ENCODE measurements around the gene PAAF1.

Gene PAAF1

DNA sequence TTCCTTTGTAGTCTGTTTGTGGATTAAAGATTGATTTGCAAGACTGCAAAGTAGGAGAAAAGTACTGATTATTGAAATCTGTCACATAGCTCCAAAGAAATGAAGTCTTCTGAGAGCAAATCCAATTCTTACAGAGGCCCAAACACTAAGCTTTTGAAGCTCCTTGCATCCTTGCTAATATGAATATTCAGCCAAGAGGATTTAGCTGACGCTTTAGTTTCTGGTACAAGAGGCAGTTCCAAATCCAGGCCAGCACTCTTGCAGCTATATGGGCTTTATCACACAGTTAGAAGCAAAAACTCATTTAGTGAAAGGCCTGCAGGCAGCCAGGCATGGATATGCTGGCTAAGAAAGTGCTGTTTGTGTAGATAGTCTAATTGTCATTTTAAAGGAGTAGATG, 12.7 kb downstream of the PAAF1 start:
- Histone ChIP-seq H3K4me1 (ENCODE audit: control insufficient read depth in 2 of 2, insufficient read depth in 1 of 2, low read depth in 1 of 2, low read length in 2 of 2) (no peaks in the 10 kb centered on the region), H3K23ac (ENCODE audit: low read depth, low read length, poor library complexity) (no peak overlapping the region), H4K8ac (ENCODE audit: low read depth, low read length) (no peak overlapping the region), H3K9me3 (replicated peaks in 1 of 2; ENCODE audit: control insufficient read depth in 2 of 2, insufficient read depth in 1 of 2, low read depth in 1 of 2, low read length in 2 of 2) (no peaks in the 10 kb centered on the region), H3K27me3 (ENCODE audit: control insufficient read depth in 3 of 3, insufficient read depth in 3 of 3, low read depth in 1 of 3, low read length in 3 of 3) (no peaks in the 10 kb centered on the region), H3K14ac (ENCODE audit: low read length) (no peak overlapping the region), H3K9ac (ENCODE audit: low read depth, low read length, poor library complexity) (no peak overlapping the region), H2AK5ac (ENCODE audit: low read depth, low read length) (no peak overlapping the region), H2BK15ac (ENCODE audit: low read length) (no peak overlapping the region), H3K4me2 (ENCODE audit: insufficient read depth, low read length, poor library complexity, severe bottlenecking) (no peak overlapping the region), H3K36me3 (replicated peaks in 1 of 2; ENCODE audit: control insufficient read depth in 2 of 2, insufficient read depth in 2 of 2, low read length in 2 of 2) (peaks cover 10 to 79% of the 10 kb centered on the region in 2 donors), H3K79me1 (ENCODE audit: low read depth, low read length) (no peaks in the 10 kb centered on the region), H3K27ac (replicated peaks; ENCODE audit: low read length) (no peak overlapping the region), H4K91ac (ENCODE audit: low read depth, low read length, poor library complexity) (no peak overlapping the region), H2BK120ac (ENCODE audit: low read depth, low read length) (no peak overlapping the region), H2AFZ (ENCODE audit: low read length) (no peak overlapping the region), H3K4ac (ENCODE audit: low read length) (no peak overlapping the region), H2BK5ac (ENCODE audit: low read length) (no peak overlapping the region), H2BK12ac (ENCODE audit: low read length) (no peak overlapping the region), H3K4me3 (ENCODE audit: low read length in 2 of 2) (no peak overlapping the region), H3K18ac (ENCODE audit: low read length) (no peak overlapping the region)
- WGBS, 2 donors (ENCODE audit: extremely low coverage in 2 of 2, insufficient read length in 2 of 2, insufficient replicate concordance in 1 of 2): no CpG with 5 or more reads among the region's 1 CpG
- DNase-seq (ENCODE audit: low spot score): no peak

DNA sequence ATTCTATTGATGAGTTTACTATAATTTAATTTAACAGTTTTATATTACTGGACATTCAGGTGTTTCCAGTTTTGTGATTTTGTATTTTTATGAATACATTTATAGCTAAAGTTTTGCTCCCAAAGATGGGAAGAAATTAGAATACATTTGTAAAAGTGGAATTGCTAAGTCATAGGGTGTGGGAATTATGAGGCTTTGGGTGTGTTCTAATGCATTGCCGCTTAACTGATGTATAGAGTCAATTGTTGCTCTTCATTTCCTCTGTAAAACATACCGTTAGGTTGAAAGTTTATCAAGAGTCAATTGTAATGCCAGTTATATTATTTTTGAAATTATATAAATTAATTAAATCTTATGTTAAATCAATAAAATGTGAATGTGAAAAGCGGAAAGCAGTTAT, 16.2 kb downstream of the PAAF1 start:
- Histone ChIP-seq H2BK120ac (ENCODE audit: low read depth, low read length) (no peak overlapping the region), H3K18ac (ENCODE audit: low read length) (no peak overlapping the region), H3K4ac (ENCODE audit: low read length) (no peak overlapping the region), H3K4me3 (ENCODE audit: low read length in 2 of 2) (no peak overlapping the region), H3K14ac (ENCODE audit: low read length) (no peak overlapping the region), H2BK15ac (ENCODE audit: low read length) (no peak overlapping the region), H3K9me3 (replicated peaks in 1 of 2; ENCODE audit: control insufficient read depth in 2 of 2, insufficient read depth in 1 of 2, low read depth in 1 of 2, low read length in 2 of 2) (no peaks in the 10 kb centered on the region), H2AK5ac (ENCODE audit: low read depth, low read length) (no peak overlapping the region), H4K8ac (ENCODE audit: low read depth, low read length) (no peak overlapping the region), H3K27ac (replicated peaks; ENCODE audit: low read length) (no peak overlapping the region), H3K36me3 (replicated peaks in 1 of 2; ENCODE audit: control insufficient read depth in 2 of 2, insufficient read depth in 2 of 2, low read length in 2 of 2) (peaks cover 14 to 72% of the 10 kb centered on the region in 2 donors), H3K23ac (ENCODE audit: low read depth, low read length, poor library complexity) (no peak overlapping the region), H3K9ac (ENCODE audit: low read depth, low read length, poor library complexity) (no peak overlapping the region), H4K91ac (ENCODE audit: low read depth, low read length, poor library complexity) (no peak overlapping the region), H2BK5ac (ENCODE audit: low read length) (no peak overlapping the region), H3K4me2 (ENCODE audit: insufficient read depth, low read length, poor library complexity, severe bottlenecking) (no peak overlapping the region), H2BK12ac (ENCODE audit: low read length) (no peak overlapping the region), H3K79me1 (ENCODE audit: low read depth, low read length) (no peaks in the 10 kb centered on the region), H3K4me1 (ENCODE audit: control insufficient read depth in 2 of 2, insufficient read depth in 1 of 2, low read depth in 1 of 2, low read length in 2 of 2) (no peaks in the 10 kb centered on the region), H2AFZ (ENCODE audit: low read length) (no peak overlapping the region), H3K27me3 (ENCODE audit: control insufficient read depth in 3 of 3, insufficient read depth in 3 of 3, low read depth in 1 of 3, low read length in 3 of 3) (no peaks in the 10 kb centered on the region)
- DNase-seq (ENCODE audit: low spot score): no peak
- no CpG with 5 or more reads among the region's 3 CpGs for WGBS, 2 donors (ENCODE audit: extremely low coverage in 2 of 2, insufficient read length in 2 of 2, insufficient replicate concordance in 1 of 2)

DNA sequence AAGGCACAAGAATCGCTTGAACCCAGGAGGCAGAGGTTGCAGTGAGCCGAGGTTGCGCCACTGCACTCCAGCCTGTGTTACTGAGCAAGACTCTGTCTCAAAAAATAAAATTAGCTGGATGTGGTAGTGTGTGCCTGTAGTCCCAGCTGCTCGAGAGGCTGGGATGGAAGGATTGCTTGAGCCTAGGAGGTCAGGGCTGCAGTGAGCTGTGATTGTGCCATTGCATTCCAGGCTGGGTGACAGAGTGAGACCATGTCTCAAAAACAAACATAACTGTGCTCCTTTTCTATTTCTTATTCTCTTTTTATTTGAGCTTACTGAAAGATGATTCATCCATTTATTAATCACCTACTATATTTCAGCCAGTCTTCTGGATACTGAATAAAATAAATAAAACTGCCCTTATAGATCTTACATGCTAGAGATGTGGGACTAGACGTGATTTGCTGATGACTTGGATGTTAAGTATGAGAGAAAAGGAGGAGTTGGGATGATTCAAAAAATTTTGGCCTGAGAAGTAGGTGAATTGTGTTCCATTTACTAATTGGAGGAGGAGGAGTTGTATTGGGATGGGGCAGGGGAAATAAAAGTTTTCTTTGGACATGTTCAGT, 18.0 kb downstream of the PAAF1 start:
- no peak overlapping the region for H2AK5ac ChIP-seq (ENCODE audit: low read depth, low read length)
- no CpG with 5 or more reads among the region's 5 CpGs for WGBS, 2 donors (ENCODE audit: extremely low coverage in 2 of 2, insufficient read length in 2 of 2, insufficient replicate concordance in 1 of 2)

DNA sequence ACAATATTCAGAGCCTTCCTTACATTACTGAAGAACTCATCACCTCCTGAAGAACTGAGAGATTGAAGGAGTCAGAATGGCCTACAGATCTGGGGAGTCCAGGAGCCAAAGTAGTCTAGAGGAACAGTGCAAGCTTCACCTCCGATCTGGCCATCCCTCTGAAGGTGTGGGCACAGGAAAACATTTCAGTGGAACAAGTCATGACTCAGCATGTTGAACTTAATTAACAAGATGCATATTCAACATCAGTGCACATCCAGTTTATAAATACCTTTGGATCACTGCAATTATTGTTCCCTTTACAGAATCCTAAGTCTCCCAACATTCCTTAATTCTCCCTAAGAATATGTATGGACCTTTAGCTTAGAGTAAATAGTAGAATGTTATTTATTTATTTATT, 25.5 kb downstream of the PAAF1 start:
- Histone ChIP-seq H3K4me3 (ENCODE audit: low read length in 2 of 2) (no peak overlapping the region), H3K79me1 (ENCODE audit: low read depth, low read length) (no peaks in the 10 kb centered on the region), H4K91ac (ENCODE audit: low read depth, low read length, poor library complexity) (no peak overlapping the region), H2BK120ac (ENCODE audit: low read depth, low read length) (no peak overlapping the region), H4K8ac (ENCODE audit: low read depth, low read length) (no peak overlapping the region), H3K4ac (ENCODE audit: low read length) (no peak overlapping the region), H3K9ac (ENCODE audit: low read depth, low read length, poor library complexity) (no peak overlapping the region), H3K23ac (ENCODE audit: low read depth, low read length, poor library complexity) (no peak overlapping the region), H3K36me3 (replicated peaks in 1 of 2; ENCODE audit: control insufficient read depth in 2 of 2, insufficient read depth in 2 of 2, low read length in 2 of 2) (peaks cover 15 to 66% of the 10 kb centered on the region in 2 donors), H3K27ac (replicated peaks; ENCODE audit: low read length) (no peak overlapping the region), H3K9me3 (replicated peaks in 1 of 2; ENCODE audit: control insufficient read depth in 2 of 2, insufficient read depth in 1 of 2, low read depth in 1 of 2, low read length in 2 of 2) (peaks cover 0 to 4% of the 10 kb centered on the region in 2 donors), H3K4me1 (ENCODE audit: control insufficient read depth in 2 of 2, insufficient read depth in 1 of 2, low read depth in 1 of 2, low read length in 2 of 2) (no peaks in the 10 kb centered on the region), H2AFZ (ENCODE audit: low read length) (no peak overlapping the region), H2BK12ac (ENCODE audit: low read length) (no peak overlapping the region), H2AK5ac (ENCODE audit: low read depth, low read length) (no peak overlapping the region), H3K4me2 (ENCODE audit: insufficient read depth, low read length, poor library complexity, severe bottlenecking) (no peak overlapping the region), H3K18ac (ENCODE audit: low read length) (no peak overlapping the region), H2BK5ac (ENCODE audit: low read length) (no peak overlapping the region), H2BK15ac (ENCODE audit: low read length) (no peak overlapping the region), H3K27me3 (ENCODE audit: control insufficient read depth in 3 of 3, insufficient read depth in 3 of 3, low read depth in 1 of 3, low read length in 3 of 3) (no peaks in the 10 kb centered on the region), H3K14ac (ENCODE audit: low read length) (no peak overlapping the region)
- WGBS, 2 donors (ENCODE audit: extremely low coverage in 2 of 2, insufficient read length in 2 of 2, insufficient replicate concordance in 1 of 2): no CpG with 5 or more reads among the region's 1 CpG
- no peak for DNase-seq (ENCODE audit: low spot score)

More for the DNA sequence above, 18.0 kb downstream of the PAAF1 start:
- H3K14ac ChIP-seq (ENCODE audit: low read length): no peak overlapping the region
- peaks cover 0 to 2% of the 10 kb centered on the region in 2 donors for H3K9me3 ChIP-seq (replicated peaks in 1 of 2; ENCODE audit: control insufficient read depth in 2 of 2, insufficient read depth in 1 of 2, low read depth in 1 of 2, low read length in 2 of 2)
- no peak overlapping the region for H4K91ac ChIP-seq (ENCODE audit: low read depth, low read length, poor library complexity)
- no peaks in the 10 kb centered on the region for H3K27me3 ChIP-seq (ENCODE audit: control insufficient read depth in 3 of 3, insufficient read depth in 3 of 3, low read depth in 1 of 3, low read length in 3 of 3)
- H3K4me3 ChIP-seq (ENCODE audit: low read length in 2 of 2): no peak overlapping the region
- no peak overlapping the region for H3K27ac ChIP-seq (replicated peaks; ENCODE audit: low read length)
- no peak overlapping the region for H3K4me2 ChIP-seq (ENCODE audit: insufficient read depth, low read length, poor library complexity, severe bottlenecking)
- no peaks in the 10 kb centered on the region for H3K79me1 ChIP-seq (ENCODE audit: low read depth, low read length)
- H2AFZ ChIP-seq (ENCODE audit: low read length): no peak overlapping the region
- H2BK120ac ChIP-seq (ENCODE audit: low read depth, low read length): no peak overlapping the region
- peaks cover 12 to 68% of the 10 kb centered on the region in 2 donors for H3K36me3 ChIP-seq (replicated peaks in 1 of 2; ENCODE audit: control insufficient read depth in 2 of 2, insufficient read depth in 2 of 2, low read length in 2 of 2)
- H4K8ac ChIP-seq (ENCODE audit: low read depth, low read length): no peak overlapping the region
- no peak overlapping the region for H3K18ac ChIP-seq (ENCODE audit: low read length)
- H3K9ac ChIP-seq (ENCODE audit: low read depth, low read length, poor library complexity): no peak overlapping the region
- no peak overlapping the region for H2BK12ac ChIP-seq (ENCODE audit: low read length)
- no peak overlapping the region for H3K23ac ChIP-seq (ENCODE audit: low read depth, low read length, poor library complexity)
- no peaks in the 10 kb centered on the region for H3K4me1 ChIP-seq (ENCODE audit: control insufficient read depth in 2 of 2, insufficient read depth in 1 of 2, low read depth in 1 of 2, low read length in 2 of 2)
- no peak overlapping the region for H2BK5ac ChIP-seq (ENCODE audit: low read length)
- H2BK15ac ChIP-seq (ENCODE audit: low read length): no peak overlapping the region
- DNase-seq (ENCODE audit: low spot score): no peak
- H3K4ac ChIP-seq (ENCODE audit: low read length): no peak overlapping the region

Data from neuronal stem cell (in vitro differentiated cells).